ENCODE results near the gene CLEC2D. TPM values are rescaled to one million over a fixed set of nuclear protein-coding genes. Genes with fewer than 3 reads are reported as not detected.
"Not testable (repeated sequence)": the region's sequence is repeated elsewhere in the genome, so short reads cannot be mapped to it uniquely, and the experiment has no call there.

CLEC2D gene
- total and polyA plus RNA-seq, 2 donors from 2014 or later, result 2.5 to 22.4 TPM

DNA sequence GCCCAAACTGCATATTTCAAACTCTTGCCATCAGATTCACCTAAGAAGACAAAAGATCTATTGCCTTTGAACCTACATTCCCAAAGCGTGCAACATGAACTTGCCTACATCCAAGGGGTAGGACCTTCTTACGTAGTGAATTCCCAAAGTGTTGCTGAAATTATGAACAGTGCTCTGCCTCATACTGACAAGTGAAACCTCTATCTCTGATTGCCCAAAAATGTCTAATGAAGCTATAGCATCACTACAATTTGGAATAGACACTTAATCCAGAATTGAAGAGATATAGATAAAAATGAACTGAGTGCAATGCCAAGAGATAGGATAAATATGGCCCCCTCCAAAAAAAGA lies 31.1 kb downstream of the CLEC2D start:
- H3K36me3 ChIP-seq (ENCODE audit: control insufficient read depth in 2 of 3, insufficient read depth in 3 of 3, low read length in 3 of 3), result no peaks in the 10 kb centered on the region
- no peak for DNase-seq
- H3K27me3 ChIP-seq (ENCODE audit: control insufficient read depth, insufficient read depth, low read length), result no peaks in the 10 kb centered on the region
- FAIRE-seq, result no peak
- no peaks in the 10 kb centered on the region for H3K4me1 ChIP-seq (ENCODE audit: control insufficient read depth in 2 of 3, insufficient read depth in 2 of 3, low read depth in 1 of 3, low read length in 3 of 3)
- no peaks in the 10 kb centered on the region for H3K9me3 ChIP-seq (ENCODE audit: control insufficient read depth in 2 of 3, insufficient read depth in 1 of 3, low read length in 3 of 3)
- TF ChIP-seq, protein P1, sequence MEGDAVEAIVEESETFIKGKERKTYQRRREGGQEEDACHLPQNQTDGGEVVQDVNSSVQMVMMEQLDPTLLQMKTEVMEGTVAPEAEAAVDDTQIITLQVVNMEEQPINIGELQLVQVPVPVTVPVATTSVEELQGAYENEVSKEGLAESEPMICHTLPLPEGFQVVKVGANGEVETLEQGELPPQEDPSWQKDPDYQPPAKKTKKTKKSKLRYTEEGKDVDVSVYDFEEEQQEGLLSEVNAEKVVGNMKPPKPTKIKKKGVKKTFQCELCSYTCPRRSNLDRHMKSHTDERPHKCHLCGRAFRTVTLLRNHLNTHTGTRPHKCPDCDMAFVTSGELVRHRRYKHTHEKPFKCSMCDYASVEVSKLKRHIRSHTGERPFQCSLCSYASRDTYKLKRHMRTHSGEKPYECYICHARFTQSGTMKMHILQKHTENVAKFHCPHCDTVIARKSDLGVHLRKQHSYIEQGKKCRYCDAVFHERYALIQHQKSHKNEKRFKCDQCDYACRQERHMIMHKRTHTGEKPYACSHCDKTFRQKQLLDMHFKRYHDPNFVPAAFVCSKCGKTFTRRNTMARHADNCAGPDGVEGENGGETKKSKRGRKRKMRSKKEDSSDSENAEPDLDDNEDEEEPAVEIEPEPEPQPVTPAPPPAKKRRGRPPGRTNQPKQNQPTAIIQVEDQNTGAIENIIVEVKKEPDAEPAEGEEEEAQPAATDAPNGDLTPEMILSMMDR (IDR thresholded peaks at IDR 0.05; ENCODE audit: borderline replicate concordance, extremely low read depth, insufficient read depth), result no peak
- no peak overlapping the region for H3K9ac ChIP-seq (ENCODE audit: low read length in 3 of 3)
- no peak overlapping the region for H3K4me3 ChIP-seq (ENCODE audit: low read length in 3 of 3)
- intact Hi-C loops (cut with DNase I), result loop anchor here (10.0 kb wide), 1 partner anchor 366 kb away; no protein-coding TSS in a partner anchor
- H3K27ac ChIP-seq (ENCODE audit: low read depth in 2 of 2, low read length in 2 of 2), result no peak overlapping the region

GRCh38 chr12:9701380-9702154 lies 32.1 kb downstream of the CLEC2D start:
- H3K9ac ChIP-seq (ENCODE audit: low read length in 3 of 3), result no peak overlapping the region
- FAIRE-seq (no peak), DNase-seq (no peak)
- H3K27me3 ChIP-seq (ENCODE audit: control insufficient read depth, insufficient read depth, low read length), result no peaks in the 10 kb centered on the region
- no peaks in the 10 kb centered on the region for H3K4me1 ChIP-seq (ENCODE audit: control insufficient read depth in 2 of 3, insufficient read depth in 2 of 3, low read depth in 1 of 3, low read length in 3 of 3)
- intact Hi-C loops (cut with DNase I), result loop anchor here (10.0 kb wide), 1 partner anchor 367 kb away; no protein-coding TSS in a partner anchor
- no peak overlapping the region for H3K27ac ChIP-seq (ENCODE audit: low read depth in 2 of 2, low read length in 2 of 2)
- H3K36me3 ChIP-seq (ENCODE audit: control insufficient read depth in 2 of 3, insufficient read depth in 3 of 3, low read length in 3 of 3), result no peaks in the 10 kb centered on the region
- no peak overlapping the region for H3K4me3 ChIP-seq (ENCODE audit: low read length in 3 of 3)
- TF ChIP-seq, protein P1 (IDR thresholded peaks at IDR 0.05; ENCODE audit: borderline replicate concordance, extremely low read depth, insufficient read depth), result no peak
- H3K9me3 ChIP-seq (ENCODE audit: control insufficient read depth in 2 of 3, insufficient read depth in 1 of 3, low read length in 3 of 3), result no peaks in the 10 kb centered on the region

GRCh38 chr12:9702255-9702654 lies 32.7 kb downstream of the CLEC2D start:
- FAIRE-seq, result no peak
- DNase-seq, result no peak
- Histone ChIP-seq H3K9me3 (ENCODE audit: control insufficient read depth in 2 of 3, insufficient read depth in 1 of 3, low read length in 3 of 3) (no peaks in the 10 kb centered on the region), H3K27me3 (ENCODE audit: control insufficient read depth, insufficient read depth, low read length) (no peaks in the 10 kb centered on the region), H3K4me1 (ENCODE audit: control insufficient read depth in 2 of 3, insufficient read depth in 2 of 3, low read depth in 1 of 3, low read length in 3 of 3) (no peaks in the 10 kb centered on the region), H3K4me3 (ENCODE audit: low read length in 3 of 3) (no peak overlapping the region), H3K36me3 (ENCODE audit: control insufficient read depth in 2 of 3, insufficient read depth in 3 of 3, low read length in 3 of 3) (no peaks in the 10 kb centered on the region), H3K9ac (ENCODE audit: low read length in 3 of 3) (no peak overlapping the region), H3K27ac (ENCODE audit: low read depth in 2 of 2, low read length in 2 of 2) (no peak overlapping the region)
- intact Hi-C loops (cut with DNase I), result loop anchor here (10.0 kb wide), 1 partner anchor 367 kb away; no protein-coding TSS in a partner anchor
- TF ChIP-seq, protein P1 (IDR thresholded peaks at IDR 0.05; ENCODE audit: borderline replicate concordance, extremely low read depth, insufficient read depth), result no peak

- not testable (repeated sequence) for H3K27me3 ChIP-seq (ENCODE audit: control insufficient read depth, insufficient read depth, low read length); H3K4me3 ChIP-seq (ENCODE audit: low read length in 3 of 3); DNase-seq; FAIRE-seq; H3K9ac ChIP-seq (ENCODE audit: low read length in 3 of 3); H3K27ac ChIP-seq (ENCODE audit: low read depth in 2 of 2, low read length in 2 of 2); H3K4me1 ChIP-seq (ENCODE audit: control insufficient read depth in 2 of 3, insufficient read depth in 2 of 3, low read depth in 1 of 3, low read length in 3 of 3); H3K36me3 ChIP-seq (ENCODE audit: control insufficient read depth in 2 of 3, insufficient read depth in 3 of 3, low read length in 3 of 3); H3K9me3 ChIP-seq (ENCODE audit: control insufficient read depth in 2 of 3, insufficient read depth in 1 of 3, low read length in 3 of 3)
- intact Hi-C loops (cut with DNase I), result loop anchor here (10.0 kb wide), 1 partner anchor 370 kb away; no protein-coding TSS in a partner anchor
These were observed 35.0 kb downstream of the CLEC2D start for GRCh38 chr12:9704561-9704960.

Data from kidney (tissue), 14 donors.